SHP77 (cell line): ENCODE measurements around the gene ARCN1.

Experiments
- DNase-seq, 2 experiments: peaks; one replicate each; lab custom pipeline; 2025; lab: John Stamatoyannopoulos, UW

ARCN1 gene

DNA sequence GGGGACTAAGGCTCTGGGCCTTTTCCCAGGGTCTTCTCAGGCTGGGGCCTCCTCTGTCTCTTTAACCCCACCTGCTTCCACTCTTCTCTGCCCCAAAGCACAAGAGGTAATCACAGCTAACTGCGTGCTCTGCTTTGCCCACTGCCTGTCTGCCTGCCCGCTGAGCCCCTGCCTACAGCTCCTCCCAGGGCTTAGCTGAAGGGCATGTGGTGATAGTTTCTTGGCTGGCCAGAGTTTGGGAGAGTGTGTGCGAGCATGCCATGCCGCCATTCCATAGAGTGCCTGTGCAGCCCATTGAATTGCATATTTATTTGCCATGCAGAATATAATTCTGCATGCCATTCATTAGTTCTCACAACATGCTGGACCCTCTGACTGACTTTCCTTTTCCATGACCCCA lies 67.7 kb downstream of the ARCN1 start:
- no peak for DNase-seq

DNA sequence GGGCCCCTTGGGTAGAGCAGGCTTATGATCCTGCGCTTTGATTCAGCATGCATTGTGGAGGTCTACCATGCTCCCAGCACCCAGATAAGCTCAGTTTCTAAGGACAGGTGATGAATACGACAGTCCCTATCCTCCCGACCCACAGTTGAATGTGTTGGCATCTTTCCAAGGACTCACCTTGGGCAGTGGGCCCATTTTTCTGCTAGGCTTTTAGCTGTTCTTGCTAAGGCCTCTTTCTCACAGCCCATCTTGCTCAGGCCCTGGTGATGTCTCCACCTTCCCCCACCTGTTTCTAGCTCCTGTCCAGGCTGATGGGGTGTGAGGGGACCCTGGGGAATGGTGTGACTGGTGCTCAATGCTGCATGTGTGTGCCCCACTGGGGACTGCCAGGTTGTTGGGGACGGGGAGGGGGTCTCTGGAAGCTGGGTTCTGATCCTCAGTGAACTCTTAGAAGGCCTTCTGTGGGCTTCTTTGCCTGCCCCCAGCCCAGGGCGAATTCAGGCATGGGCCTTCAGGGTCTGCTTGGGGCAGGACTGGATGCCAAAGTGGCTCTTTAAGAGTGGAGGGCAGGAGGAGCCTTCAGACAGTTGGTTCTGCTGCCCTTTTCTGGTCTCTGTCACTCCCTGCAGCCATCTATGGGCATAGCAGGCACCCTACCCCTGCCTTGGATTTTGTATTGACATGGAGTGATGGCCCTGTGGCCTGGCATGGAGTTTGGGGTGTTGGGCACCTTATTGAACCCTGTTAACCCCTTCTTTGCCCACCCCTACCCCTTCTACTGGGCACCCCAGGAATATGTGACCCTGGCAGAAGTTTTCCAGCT lies 68.3 kb downstream of the ARCN1 start:
- peak in 1 of 2 experiments; percentile 22 for DNase-seq

DNA sequence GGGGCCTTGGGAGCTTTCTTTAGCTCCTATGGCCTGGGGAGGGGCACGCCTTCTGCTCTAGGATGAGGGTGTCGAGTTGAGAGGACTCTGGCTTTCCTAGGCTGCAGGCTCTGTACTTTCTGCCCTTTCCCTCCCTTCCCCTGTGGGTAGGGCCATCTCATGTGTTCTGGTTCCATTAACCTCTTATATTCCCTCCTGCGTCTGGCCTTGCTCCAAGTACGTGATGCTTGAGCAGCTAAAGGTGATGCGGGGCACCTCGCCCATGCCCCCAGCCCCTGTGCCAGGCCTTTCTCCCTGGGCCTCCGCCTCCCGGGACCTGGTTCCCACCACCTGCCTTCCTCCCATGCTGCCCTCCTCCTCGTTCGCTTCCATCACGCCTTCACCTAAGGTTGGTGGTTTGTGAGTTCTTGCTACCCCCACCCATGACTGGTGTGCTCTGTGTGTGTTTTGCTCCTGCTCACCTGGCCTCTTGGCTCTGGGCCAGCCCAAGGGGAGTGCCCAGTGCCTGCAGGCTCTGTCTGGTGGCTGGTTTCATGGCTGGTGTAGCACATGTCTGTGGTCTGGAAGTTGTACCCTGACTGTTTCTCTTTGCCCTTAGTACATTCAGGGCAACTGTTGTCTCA lies 69.3 kb downstream of the ARCN1 start:
- peak; percentile 71 to 84 for DNase-seq

DNA sequence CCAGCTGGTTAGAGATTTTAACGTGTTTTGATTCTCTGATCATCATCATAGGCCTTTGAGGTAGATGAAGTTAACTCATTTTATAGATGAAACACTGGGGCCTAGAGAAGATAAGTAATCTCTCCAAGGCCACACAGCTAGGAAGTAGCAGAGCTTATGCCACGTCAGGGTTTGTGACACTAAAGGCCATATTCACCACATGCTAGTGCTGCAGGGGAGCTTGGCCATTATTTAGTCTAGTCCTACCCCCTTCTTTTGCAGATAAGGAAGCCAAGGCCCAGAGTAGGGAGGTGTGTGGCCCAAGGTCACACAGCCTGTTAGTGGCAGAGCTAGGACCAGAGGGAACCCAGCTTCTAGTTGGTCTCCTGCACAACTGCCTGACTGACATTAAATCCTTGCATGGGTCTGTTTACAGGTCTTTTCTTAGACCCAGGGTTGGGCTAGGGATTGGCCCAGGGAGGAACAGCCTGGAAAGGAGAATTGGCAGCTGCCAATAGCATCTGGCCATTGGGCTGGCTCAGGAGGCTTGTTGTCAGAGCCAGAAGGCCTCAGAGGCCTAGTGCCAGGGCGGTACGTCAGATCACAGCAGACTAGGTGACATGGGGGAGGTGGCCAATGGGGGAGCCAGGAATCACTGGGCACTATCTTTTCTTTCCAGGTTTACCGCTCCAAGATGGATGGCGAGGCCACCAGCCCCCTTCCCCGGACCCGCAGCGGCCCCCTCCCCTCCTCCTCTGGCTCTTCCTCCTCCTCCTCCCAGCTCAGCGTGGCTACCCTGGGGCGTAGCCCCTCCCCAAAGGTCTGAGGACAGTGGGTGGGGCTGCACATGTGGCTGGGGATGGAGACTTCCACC lies 71.2 kb downstream of the ARCN1 start:
- no peak for DNase-seq

DNA sequence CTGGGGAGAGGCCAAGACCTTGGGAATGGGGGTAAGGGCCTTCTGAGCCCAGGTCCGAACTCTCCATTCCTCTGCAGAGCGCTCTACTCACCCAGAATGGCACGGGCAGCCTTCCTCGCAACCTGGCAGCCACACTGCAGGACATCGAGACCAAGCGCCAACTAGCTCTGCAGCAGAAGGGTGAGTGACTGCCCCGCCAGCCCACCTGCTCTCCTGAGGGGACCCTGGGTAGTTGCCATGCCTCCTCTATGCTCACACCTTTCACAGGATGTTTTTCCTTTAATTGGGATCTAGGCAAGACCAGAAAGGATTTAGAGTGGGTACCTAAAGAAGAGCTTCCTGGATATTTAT lies 71.8 kb downstream of the ARCN1 start:
- no peak for DNase-seq

DNA sequence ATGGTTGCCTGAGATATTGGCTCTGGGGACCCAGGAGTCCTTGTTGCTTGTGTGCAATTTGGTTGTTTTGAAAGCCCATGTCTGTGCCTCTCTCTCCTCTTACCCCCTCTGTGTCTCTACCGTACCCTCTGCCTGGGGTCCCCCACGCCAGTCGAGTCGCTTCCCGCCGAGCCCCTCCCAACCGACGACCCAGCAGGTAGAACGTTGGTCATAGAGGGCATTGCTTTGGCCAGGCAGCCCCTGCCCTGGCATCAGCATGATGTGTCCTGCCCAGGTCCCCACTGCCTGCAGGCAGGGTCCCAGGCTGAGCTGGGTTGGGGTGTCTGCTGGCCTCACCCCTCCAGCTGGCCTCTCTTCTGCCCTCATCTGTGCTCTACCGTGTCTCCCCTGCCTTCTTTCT lies 72.3 kb downstream of the ARCN1 start:
- DNase-seq: no peak

DNA sequence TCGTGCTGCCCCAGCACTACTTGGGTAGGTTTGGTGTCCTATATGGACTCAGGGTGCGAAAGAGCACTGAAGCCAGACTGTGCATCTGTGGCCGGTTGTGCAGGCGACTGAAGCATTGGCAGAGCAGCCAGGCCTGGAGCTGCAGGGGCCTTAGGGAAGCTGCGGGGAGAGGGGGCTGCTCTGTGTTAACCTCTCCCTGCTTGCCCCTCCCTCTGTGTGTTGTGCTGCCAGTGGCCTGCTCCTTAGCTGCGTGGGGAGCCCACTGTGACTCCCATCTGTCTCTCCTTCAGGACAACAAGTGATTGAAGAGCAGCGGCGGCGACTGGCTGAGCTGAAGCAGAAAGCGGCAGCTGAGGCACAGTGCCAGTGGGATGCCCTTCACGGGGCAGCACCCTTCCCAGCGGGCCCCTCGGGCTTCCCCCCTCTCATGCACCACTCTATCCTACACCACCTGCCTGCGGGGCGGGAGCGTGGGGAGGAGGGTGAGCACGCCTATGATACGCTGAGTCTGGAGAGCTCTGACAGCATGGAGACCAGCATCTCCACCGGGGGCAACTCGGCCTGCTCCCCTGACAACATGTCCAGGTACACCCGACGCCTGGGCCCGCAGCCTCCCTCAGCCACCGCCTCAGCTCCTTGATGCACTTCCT lies 73.0 kb downstream of the ARCN1 start:
- no peak for DNase-seq

DNA sequence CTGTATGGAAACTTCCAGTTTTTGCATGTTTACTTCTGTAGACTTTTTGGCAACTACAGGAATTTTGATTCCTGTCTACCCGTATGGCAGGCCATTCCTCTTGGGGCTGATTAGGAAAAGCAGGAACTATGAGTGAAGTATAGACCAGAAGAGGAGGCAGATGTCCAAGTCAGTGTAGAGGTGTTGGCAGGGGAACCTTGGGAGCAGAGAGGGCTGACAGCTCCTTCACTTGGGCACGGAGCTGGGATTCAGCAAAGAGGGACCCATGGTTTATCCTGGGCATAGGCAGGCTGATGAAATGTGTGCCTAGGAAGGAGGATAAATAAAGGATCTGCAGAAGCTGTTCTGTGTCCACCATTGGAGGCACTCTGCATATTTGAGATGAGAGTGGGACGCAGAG lies 74.2 kb downstream of the ARCN1 start:
- no peak for DNase-seq

DNA sequence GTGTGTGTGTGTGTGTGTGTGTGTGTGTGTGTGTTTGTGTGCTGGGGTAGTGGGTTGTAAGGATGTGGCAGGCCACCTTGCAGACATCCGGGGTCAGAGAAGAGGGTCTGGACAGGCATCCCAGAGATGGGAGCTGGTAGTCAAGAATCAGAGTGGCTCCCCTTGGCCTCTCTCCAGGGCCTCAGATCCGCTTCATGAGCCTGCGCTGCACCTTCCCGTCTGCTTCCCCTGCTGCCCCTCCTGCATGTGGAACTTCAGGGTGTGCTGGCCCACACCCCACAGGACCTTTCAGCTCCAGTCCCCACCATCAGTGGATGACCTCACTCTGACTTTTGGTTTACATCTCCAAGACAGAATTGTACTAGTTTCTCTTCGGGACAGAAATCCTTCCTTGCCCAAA lies 76.1 kb downstream of the ARCN1 start:
- no peak for DNase-seq

DNA sequence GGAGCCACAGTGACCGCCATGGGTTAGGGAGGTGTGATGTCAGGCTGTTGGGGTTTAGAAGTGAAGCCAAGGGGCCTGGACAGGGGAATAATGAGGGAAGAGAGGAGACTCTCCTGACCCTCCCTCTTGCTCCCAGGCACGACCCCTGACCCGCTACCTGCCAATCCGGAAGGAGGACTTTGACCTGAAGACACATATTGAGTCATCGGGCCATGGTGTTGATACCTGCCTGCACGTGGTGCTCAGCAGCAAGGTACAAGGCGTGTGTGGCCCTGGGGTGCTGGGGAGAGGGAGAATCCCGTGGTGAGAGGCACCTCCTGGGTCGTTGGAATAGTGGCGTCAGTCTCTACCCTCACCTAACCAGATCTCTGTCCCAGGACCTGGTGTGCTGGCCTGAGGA lies 77.7 kb downstream of the ARCN1 start:
- no peak for DNase-seq

DNA sequence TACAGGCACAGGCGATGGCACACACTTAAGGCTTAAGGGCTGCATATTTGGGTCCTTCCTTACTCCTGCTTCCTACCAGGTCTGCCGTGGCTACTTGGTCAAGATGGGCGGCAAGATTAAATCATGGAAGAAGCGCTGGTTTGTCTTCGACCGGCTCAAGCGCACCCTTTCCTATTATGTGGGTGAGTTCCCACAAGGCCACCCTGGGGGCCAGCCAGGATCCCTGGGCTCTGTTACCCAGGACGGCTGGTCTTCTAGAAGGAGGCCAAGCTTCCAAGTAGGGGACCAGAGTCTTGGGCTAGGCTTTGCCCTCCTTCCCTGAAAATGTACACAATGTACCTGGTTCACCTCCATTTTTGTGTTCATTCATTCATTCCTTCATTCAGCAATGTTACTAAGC lies 78.2 kb downstream of the ARCN1 start:
- DNase-seq: no peak

DNA sequence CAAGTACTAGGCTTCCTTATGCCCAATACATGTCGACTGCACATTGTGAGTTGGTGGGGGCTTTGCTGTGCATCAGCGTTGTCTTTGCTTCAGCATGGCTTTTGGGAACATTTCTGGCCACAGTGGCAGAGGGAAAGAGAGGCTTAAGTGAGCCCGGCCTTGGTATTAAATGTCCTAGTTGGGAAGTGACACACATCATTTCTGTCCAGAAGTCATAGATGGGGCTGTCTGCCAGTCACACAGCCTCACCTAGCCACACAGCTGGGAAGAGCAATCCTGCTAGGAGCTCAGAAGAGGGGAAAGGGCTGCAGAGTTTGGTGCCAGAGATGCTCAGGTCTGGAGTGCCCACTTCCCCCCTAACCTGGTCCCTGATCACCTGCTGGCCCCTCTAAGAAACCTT lies 79.6 kb downstream of the ARCN1 start:
- DNase-seq: no peak
